Measurements from ENCODE around the gene CHIC2.

- no peak for TF ChIP-seq POLR2A (IDR thresholded peaks at IDR 0.05; ENCODE audit: low read depth, low read length)
- no peak for TF ChIP-seq POLR2AphosphoS5 (IDR thresholded peaks at IDR 0.05; ENCODE audit: low read depth, low read length)
Observed at GRCh38 chr4:53981567-53981966, 82.8 kb downstream of the CHIC2 start.

Data from GM12892 (cell line).